Stimulated activated CD4-positive, alpha-beta T cell treated with anti-CD3 and anti-CD28 coated beads, Interleukin-2, amount 100 ng/mL, for 24 hours (primary cell): ENCODE data around the gene KLHDC9.

ENCODE experiments used
- DNase-seq, 2 donors: peaks; one replicate each; pipeline ENCODE4 v3.0.0-alpha.2; 2020

KLHDC9 gene

DNA sequence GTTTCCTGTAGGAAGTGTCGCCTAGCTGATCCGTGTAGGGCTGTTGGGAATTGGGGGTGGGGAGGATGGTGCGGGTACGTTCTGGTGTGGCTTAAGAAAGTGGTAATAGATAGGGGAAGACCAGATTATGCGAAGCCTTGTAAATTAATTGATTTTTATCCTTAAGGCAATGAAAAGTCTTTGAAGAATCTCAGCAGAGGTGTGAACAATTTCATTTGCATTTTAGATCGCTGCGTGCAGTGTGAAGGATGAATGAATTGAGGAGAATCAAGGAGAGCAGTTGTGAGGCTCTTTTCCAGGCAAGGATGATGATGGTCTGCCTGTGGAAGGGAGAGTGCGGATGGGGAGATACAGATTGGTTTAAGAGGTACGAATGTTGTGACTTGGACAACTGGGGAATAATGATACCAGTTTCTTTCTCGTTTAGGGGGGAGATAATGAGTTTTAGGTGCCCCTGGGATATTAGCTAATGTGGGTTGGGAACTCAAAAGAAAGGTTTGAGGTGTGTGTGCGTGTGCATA, 35.1 kb downstream of the KLHDC9 start:
- no peak for DNase-seq

DNA sequence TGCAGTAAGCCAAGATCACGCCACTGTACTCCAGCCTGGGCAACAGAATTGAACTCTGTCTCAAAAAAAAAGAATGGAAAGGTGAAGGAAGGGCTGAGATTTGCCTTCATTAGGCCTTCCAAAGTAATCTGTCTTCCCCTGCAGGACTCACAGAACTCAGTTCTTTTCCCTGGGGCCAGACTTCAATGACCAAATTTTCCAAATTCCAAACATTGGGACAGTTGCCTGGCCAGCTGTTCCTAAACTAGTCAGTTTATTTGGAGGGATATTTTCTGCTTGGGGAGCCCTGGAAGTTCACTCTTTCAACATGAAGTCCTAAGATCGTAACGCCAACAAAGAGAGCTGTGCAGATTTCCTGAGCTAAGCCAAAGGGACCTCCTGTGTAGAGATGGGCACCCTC, 39.7 kb downstream of the KLHDC9 start:
- DNase-seq, result no peak

DNA sequence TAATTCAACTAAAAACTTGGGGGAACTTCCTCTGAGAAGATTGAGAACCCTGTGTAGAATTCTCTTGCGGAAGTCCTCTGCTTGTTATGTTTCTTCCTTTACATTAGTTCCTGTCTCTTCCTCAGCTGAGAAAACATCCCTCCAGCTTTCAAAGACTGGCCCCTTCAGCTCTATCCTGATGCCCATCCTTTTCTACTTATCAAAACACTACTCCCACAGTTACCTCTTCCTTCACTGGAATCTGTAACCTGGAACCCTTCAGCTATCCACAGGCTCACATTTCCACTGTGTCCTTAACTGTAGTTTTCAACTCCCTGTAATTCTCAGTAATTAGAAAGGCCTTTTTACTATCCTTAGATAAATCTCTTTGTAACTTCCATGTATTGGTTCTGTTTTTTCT, 40.3 kb downstream of the KLHDC9 start:
- DNase-seq, result no peak

DNA sequence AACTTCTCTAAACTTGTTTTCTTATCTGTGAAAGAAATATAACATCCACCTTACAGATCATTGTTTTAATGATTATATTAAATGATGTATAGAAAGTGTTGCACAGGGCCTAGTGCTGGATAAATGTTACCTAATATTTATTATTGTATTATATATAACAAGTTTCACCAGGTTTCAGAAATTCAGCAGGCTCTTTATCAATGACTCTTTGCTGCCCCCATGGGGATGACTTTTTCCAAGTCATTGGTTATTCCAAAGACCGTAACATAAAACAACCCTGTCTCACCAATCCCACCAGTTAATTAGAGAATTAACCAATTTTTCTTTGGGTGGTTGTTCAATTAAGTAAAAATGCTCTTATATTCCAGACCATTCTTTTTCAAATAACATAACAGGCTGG, 41.6 kb downstream of the KLHDC9 start:
- peak in 1 of 2 donors; percentile 60 for DNase-seq

DNA sequence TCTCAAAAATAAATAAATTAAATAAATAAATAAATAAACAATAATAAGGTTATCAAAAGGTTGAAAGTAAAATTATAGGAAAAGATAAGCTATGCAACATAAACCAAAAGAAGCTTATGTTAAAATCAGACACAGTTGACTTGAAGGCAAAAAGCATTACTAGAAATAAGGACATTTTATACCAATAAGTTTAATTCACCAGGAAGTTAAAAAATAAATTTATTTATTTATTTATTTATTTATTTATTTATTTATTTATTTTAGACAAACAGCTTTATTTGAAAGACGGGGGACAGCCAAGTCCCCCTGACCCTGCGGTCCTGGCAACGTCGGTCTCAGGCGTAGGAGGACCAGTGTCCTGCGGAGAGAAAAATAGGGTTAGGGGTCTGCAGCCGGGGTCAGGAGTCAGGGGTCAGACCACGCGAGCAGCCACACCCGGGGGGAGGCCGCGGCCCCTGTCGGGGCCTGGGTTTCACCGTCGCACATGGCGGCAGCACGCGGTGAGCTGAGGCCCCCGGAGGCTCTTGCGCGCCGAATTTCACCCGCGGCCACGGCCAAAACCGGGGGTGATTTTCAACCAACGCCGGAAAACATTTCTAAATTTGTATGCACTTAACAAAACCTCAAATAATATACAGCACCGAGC, 42.7 kb downstream of the KLHDC9 start:
- no peak for DNase-seq

DNA sequence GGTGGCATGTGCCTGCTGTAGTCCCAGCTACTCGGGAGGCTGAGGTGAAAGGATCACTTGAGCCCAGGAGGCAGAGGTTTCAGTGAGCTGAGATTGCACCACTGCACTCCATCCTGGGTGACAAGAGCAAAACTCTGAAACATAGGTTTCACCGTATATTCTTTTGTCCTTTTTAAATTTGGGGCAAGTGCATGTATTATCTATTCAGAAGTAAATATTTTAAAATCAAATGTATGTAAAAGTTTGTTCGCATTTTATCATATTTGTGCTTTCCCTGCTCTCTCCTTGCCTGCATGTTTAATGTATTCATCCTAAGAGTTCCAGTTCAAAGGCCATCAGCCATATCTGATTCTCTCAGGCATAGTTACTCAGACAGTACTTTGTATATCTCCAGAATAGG, 47.7 kb downstream of the KLHDC9 start:
- DNase-seq, result no peak
